ENCODE measurements around the gene YPEL2. TPM values are rescaled to one million over a fixed set of nuclear protein-coding genes. Genes with fewer than 3 reads are reported as not detected.

Gene YPEL2
- total RNA-seq, 4 donors from 2014 or later: 34.3 to 53.6 (median 40.7) TPM

DNA sequence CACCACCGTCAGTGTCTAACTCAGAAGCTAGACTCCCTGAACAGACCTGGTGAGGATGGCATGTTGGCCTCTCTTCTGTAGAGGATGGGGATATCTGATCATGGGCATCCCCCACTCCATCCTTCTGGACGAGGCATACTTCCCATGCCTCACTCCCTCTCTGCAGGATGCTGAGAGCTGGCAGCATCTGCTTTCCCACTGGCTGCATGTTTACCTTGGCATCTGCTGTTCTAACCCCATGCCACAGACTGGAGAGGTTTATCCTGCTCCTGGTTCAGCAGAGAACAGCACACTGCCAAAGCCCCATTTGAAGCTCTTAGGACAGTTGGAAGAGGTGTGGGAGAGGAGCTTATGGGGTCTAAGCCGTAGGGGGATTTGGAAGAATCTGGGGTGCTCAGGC, 46.0 kb downstream of the YPEL2 start:
- TF ChIP-seq CTCF (IDR thresholded peaks at IDR 0.05): no peak
- no peak for ATAC-seq (ENCODE audit: low FRiP score)
- no peak for DNase-seq (ENCODE audit: low spot score)

DNA sequence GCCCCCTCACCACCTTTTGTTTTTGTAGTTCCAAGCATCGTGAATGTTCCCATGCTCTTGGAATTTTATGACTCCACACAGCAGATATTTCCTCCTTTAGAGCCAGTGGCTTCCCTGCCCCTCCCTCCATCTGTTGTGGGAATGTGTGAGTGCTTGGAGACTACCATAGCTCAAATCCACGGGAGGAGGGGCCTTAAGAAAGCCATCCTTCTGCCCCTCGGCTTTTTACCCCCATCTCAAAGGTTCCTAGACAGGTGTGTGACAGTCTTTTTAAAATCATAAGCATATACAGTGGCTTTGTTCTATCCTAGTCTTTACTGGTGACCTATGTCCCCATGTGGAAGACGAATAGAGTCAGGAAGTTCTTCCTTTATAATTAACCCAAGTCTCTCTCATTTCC, 47.2 kb downstream of the YPEL2 start:
- no peak for TF ChIP-seq CTCF (IDR thresholded peaks at IDR 0.05)
- no peak for ATAC-seq (ENCODE audit: low FRiP score)

DNA sequence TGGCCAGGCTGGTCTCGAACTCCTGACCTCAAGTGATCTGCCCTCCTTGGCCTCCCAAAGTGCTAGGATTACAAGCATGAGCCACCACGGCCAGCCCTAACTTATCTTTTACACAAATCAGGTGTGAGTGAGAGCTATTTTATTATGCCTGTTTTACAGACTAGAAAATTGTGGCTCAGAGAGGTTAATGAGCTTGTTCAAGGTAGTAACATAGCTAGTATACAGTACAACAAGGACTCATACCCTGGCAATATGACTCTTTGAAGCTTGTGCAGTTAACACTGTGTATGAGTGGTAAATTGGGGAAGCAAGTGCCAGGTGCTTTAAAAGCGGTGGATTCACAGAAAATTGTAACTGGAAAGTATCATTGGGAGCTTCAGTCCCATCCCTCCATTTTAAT, 49.0 kb downstream of the YPEL2 start:
- DNase-seq (ENCODE audit: low spot score) (no peak), ATAC-seq (ENCODE audit: low FRiP score) (no peak)

More for the DNA sequence above, 47.2 kb downstream of the YPEL2 start:
- no peak for DNase-seq (ENCODE audit: low spot score)

DNA sequence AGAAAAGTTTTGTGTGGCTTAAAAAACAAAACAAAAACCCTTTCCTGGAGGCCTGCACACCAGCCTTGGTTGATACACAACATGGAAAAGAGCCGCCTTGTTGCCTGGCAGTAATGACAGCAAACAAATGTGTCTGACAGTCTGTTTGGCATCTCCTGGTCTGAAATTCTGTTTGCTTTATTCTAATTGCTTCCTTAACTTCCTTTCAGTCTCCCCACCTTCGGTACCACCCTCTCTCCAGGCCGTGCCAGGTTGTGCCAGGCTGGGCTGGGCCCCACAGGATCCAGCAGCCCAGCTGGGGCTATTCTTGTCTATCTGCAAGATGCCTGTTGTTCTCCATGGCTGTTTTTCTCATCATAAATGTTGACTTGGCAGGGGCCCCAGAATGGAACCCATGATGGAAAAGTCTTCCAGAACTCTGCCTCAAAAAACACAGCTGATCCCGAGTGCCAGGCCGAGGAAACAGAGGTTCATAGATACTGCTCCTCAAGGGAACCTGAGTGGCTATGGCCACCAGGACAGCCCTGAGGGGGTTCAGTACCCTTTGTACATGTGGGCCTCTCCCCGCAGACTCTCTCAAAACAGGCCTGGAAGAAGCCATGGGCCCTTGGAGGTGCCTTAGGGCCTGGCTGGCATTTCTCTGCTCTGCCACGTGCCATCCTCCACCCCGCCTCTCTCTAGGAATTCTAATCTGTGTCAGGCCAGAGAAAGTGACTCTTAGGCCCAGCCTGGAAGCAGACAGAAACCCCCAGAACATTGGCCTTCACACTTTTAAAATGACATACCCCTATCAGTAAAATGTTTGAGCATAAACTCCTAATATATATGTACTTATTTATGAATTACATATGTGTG, 50.5 kb downstream of the YPEL2 start:
- peak; percentile 57 for ATAC-seq (ENCODE audit: low FRiP score)

More for the DNA sequence above, 49.0 kb downstream of the YPEL2 start:
- no peak for TF ChIP-seq CTCF (IDR thresholded peaks at IDR 0.05)

GRCh38 chr17:59383893-59384292, 52.4 kb downstream of the YPEL2 start:
- ATAC-seq (ENCODE audit: low FRiP score) (no peak), DNase-seq (ENCODE audit: low spot score) (no peak)
- TF ChIP-seq CTCF (IDR thresholded peaks at IDR 0.05): no peak

More for the DNA sequence above, 50.5 kb downstream of the YPEL2 start:
- no peak for DNase-seq (ENCODE audit: low spot score)
- TF ChIP-seq CTCF (IDR thresholded peaks at IDR 0.05): no peak

DNA sequence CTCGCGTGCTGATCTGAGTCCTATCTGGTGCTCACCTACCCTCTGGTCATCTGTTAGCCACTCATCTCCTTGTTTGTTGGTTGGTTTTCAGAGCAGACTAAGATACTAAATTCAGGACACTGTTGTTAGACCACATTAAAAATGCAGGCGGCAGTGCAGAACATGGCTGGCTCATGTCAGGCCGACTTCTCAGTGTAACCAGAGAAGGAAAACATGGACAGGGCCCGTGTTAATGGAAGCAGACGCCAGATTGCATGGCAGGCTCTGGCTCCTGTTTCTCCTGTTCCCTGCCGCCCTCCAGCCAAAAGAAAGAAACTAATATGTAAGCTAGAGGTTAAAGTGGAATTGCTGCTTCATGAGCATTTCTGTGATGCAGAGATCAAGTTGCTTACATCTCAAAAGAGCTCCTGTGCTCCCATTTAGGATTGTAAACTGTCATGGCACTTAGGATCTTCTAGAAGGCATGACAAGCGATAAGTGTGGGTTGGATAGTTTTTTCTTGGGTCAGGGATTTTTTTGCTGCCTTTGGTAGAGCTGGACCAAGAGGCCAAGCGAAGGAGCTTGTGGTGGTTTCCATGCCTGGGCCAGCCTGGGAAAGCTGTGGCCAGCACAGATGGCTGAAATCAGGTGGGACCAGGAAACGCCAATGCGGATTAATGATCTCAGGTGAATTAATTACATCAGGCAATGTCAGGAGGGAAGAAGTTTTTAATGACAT, 56.1 kb downstream of the YPEL2 start:
- ATAC-seq (ENCODE audit: low FRiP score): no peak
- TF ChIP-seq CTCF (IDR thresholded peaks at IDR 0.05): no peak

More for the DNA sequence above, 56.1 kb downstream of the YPEL2 start:
- DNase-seq (ENCODE audit: low spot score): no peak

Data from omental fat pad (tissue), 4 donors.